HepG2 (cell line): ENCODE results near the gene HTRA2. TPM values are rescaled to one million over a fixed set of nuclear protein-coding genes. Genes with fewer than 3 reads are reported as not detected.
A peak's percentile ranks its signal among the peaks of the same experiment; 100 is the strongest.

ENCODE experiments used
- BORCS8-MEF2B ChIP-seq: sonication (generic); formaldehyde crosslinking; IDR thresholded peaks from 2 replicates; pipeline ENCODE4 v1.8.0; 2022; ENCODE audit warnings: mild to moderate bottlenecking, missing genetic modification reagents
- HDAC1 ChIP-seq: sonication (generic); formaldehyde crosslinking; IDR thresholded peaks from 2 replicates; pipeline ENCODE4 v1.5.1; 2020; ENCODE audit warnings: mild to moderate bottlenecking, missing genetic modification reagents
- HOXD1 ChIP-seq: sonication (generic); formaldehyde crosslinking; IDR thresholded peaks from 2 replicates; pipeline ENCODE4 v1.5.0; 2020; ENCODE audit warnings: missing genetic modification reagents
- PAXIP1 ChIP-seq: sonication (generic); formaldehyde crosslinking; conservative IDR thresholded peaks from 2 replicates; pipeline ENCODE4 v1.4.0; 2020; ENCODE audit warnings: mild to moderate bottlenecking, missing genetic modification reagents, moderate library complexity
- REST ChIP-seq, 2 experiments: IDR thresholded peaks; 2 replicates each; pipeline ENCODE4 v1.6.1; 2011 to 2012; ENCODE audit warnings: low read length in 2 of 2, borderline replicate concordance in 1 of 2, low read depth in 1 of 2, mild to moderate bottlenecking in 1 of 2, moderate library complexity in 1 of 2
- RFX1 ChIP-seq: fragments of 450-650 bp; IDR thresholded peaks from 2 replicates; pipeline ENCODE4 v1.6.1; 2017
- SAFB2 ChIP-seq: sonication (generic); formaldehyde crosslinking; IDR thresholded peaks from 2 replicates; pipeline ENCODE4 v1.5.1; 2020; ENCODE audit warnings: missing genetic modification reagents, low read depth, mild to moderate bottlenecking, borderline replicate concordance
- UBTF ChIP-seq: sonication (generic); formaldehyde crosslinking; IDR thresholded peaks from 2 replicates; pipeline ENCODE4 v1.4.0; 2020; ENCODE audit warnings: mild to moderate bottlenecking, missing genetic modification reagents
- ZBED4 ChIP-seq: sonication (generic); formaldehyde crosslinking; IDR thresholded peaks from 2 replicates; pipeline ENCODE4 v1.4.0; 2020; ENCODE audit warnings: missing genetic modification reagents, borderline replicate concordance
- ZFY ChIP-seq: sonication (generic); formaldehyde crosslinking; IDR thresholded peaks from 2 replicates; pipeline ENCODE4 v1.4.0; 2020; ENCODE audit warnings: missing genetic modification reagents
- ZNF740 ChIP-seq: sonication (generic); formaldehyde crosslinking; IDR thresholded peaks from 2 replicates; pipeline ENCODE4 v1.4.0; 2020; ENCODE audit warnings: missing genetic modification reagents
- polyA plus RNA-seq, 8 experiments: library from polyadenylated mRNA; depleted of rRNA in 3 of 8; stranded (reverse) in 7 of 8; unstranded in 1 of 8; fragments of >200 nt; fragmentation: Illumina TruSeq in 4 of 8; extraction: Trizol in 4 of 8; gene quantifications; 2 replicates each; pipeline versions ENCODE4 v1.2.1 to v1.2.3, GENCODE V29; 2011 to 2016; ENCODE audit warnings: low read depth in 4 of 8, missing spikeins in 1 of 8, mixed read lengths in 1 of 8; ENCODE audit not compliant: insufficient read depth in 1 of 8
- total RNA-seq, 5 experiments: library from RNA; depleted of rRNA; stranded (reverse); fragments of >200 nt; fragmentation: Illumina TruSeq; extraction: Trizol; gene quantifications; 2 replicates each; pipeline ENCODE4 v1.2.3, GENCODE V29; 2016; ENCODE audit warnings: low read depth in 1 of 5

HTRA2 gene
- total and polyA plus RNA-seq, 2 of the 13 experiments (the other 11 are each of a cell fraction or from before 2014, with no cell fraction given), result 47.7 to 50.3 TPM

- TF ChIP-seq ZBED4 (CRISPR knock-in tag) (0 out of 2 replicates have a peak, but pooled peaks have one; percentile 44), ZFY (peak; percentile 91), REST (IDR thresholded peaks at IDR 0.05; ENCODE audit: borderline replicate concordance in 1 of 2, low read depth in 1 of 2, low read length in 2 of 2) (no peak), BORCS8-MEF2B (CRISPR knock-in tag) (peak; percentile 69; the same call in 1 of the 2 replicates), UBTF (CRISPR knock-in tag) (peak; percentile 97; the same call in 1 of the 2 replicates), HDAC1 (CRISPR knock-in tag) (0 out of 2 replicates have a peak, but pooled peaks have one; percentile 52), ZNF740 (CRISPR knock-in tag) (0 out of 2 replicates have a peak, but pooled peaks have one; percentile 62), RFX1 (no peak), SAFB2 (CRISPR knock-in tag) (peak; percentile 46; the same call in 1 of the 2 replicates), HOXD1 (CRISPR knock-in tag) (no peak), PAXIP1 (CRISPR knock-in tag) (peak; percentile 13)
These were observed 47.6 kb upstream of the HTRA2 start (continued) for GRCh38 chr2:74481961-74482800.
